WERI-Rb-1 (cell line): ENCODE results near the gene UCK1.

Experiments
- DNase-seq: peaks from one replicate; pipeline ENCODE4 v3.0.0-alpha.2; 2020
- H3K27ac ChIP-seq: fragments of 250-450 bp; sonication (Bioruptor Pico); 2 replicates; pipeline ENCODE4 v1.5.1; 2020; ENCODE audit warnings: mild to moderate bottlenecking, moderate library complexity
- H3K27me3 ChIP-seq: fragments of 250-450 bp; sonication (Bioruptor Pico); 2 replicates; pipeline ENCODE4 v1.5.1; 2021; ENCODE audit warnings: mild to moderate bottlenecking, low read depth, moderate library complexity; ENCODE audit not compliant: insufficient read depth, severe bottlenecking
- H3K36me3 ChIP-seq: fragments of 250-450 bp; sonication (Bioruptor Pico); 2 replicates; pipeline ENCODE4 v1.5.1; 2020; ENCODE audit warnings: mild to moderate bottlenecking, moderate library complexity
- H3K4me3 ChIP-seq: 2 replicates; pipeline ENCODE4 v1.5.1; 2011; ENCODE audit warnings: low read depth, mild to moderate bottlenecking, control low read depth, low read length
- H3K9me3 ChIP-seq: fragments of 250-450 bp; sonication (Bioruptor Pico); 2 replicates; pipeline ENCODE4 v1.5.1; 2021; ENCODE audit warnings: mild to moderate bottlenecking, moderate library complexity; ENCODE audit not compliant: severe bottlenecking
- CTCF ChIP-seq: IDR thresholded peaks from 2 replicates; pipeline ENCODE4 v1.5.1; 2011; ENCODE audit warnings: low read depth, mild to moderate bottlenecking, control low read depth, inconsistent platforms, low read length

The UCK1 gene

GRCh38 chr9:131565369-131565768 lies 34.3 kb upstream of the UCK1 start:
- Histone ChIP-seq H3K27ac (no peak overlapping the region), H3K27me3 (no peaks in the 10 kb centered on the region), H3K9me3 (peaks cover 4% of the 10 kb centered on the region), H3K36me3 (no peaks in the 10 kb centered on the region), H3K4me3 (no peak overlapping the region)
- no peak for TF ChIP-seq CTCF
- DNase-seq: no peak

GRCh38 chr9:131562032-131562959 lies 31.2 kb upstream of the UCK1 start:
- no peak overlapping the region for H3K4me3 ChIP-seq
- no peak overlapping the region for H3K27ac ChIP-seq
- no peaks in the 10 kb centered on the region for H3K27me3 ChIP-seq
- DNase-seq: no peak
- TF ChIP-seq CTCF: no peak
- H3K9me3 ChIP-seq: peaks cover 4% of the 10 kb centered on the region
- H3K36me3 ChIP-seq: no peaks in the 10 kb centered on the region

- DNase-seq: no peak
- H3K27me3 ChIP-seq: no peaks in the 10 kb centered on the region
- no peak for TF ChIP-seq CTCF
- no peak overlapping the region for H3K27ac ChIP-seq
- H3K36me3 ChIP-seq: no peaks in the 10 kb centered on the region
- H3K4me3 ChIP-seq: no peak overlapping the region
- peaks cover 4% of the 10 kb centered on the region for H3K9me3 ChIP-seq
Measured at GRCh38 chr9:131559421-131560000, 28.4 kb upstream of the UCK1 start.

- H3K4me3 ChIP-seq: no peak overlapping the region
- TF ChIP-seq CTCF: peak; percentile 28; the same call in 1 of the 2 replicates
- H3K27me3 ChIP-seq: no peaks in the 10 kb centered on the region
- H3K9me3 ChIP-seq: peaks cover 4% of the 10 kb centered on the region
- DNase-seq: no peak
- no peak overlapping the region for H3K27ac ChIP-seq
- no peaks in the 10 kb centered on the region for H3K36me3 ChIP-seq
Measured at GRCh38 chr9:131557855-131558548, 26.9 kb upstream of the UCK1 start.

GRCh38 chr9:131555841-131556673 lies 25.0 kb upstream of the UCK1 start:
- no peak for TF ChIP-seq CTCF
- Histone ChIP-seq H3K9me3 (peaks cover 4% of the 10 kb centered on the region), H3K27me3 (no peaks in the 10 kb centered on the region)

More at GRCh38 chr9:131555841-131556673, 25.0 kb upstream of the UCK1 start:
- Histone ChIP-seq H3K27ac (no peak overlapping the region), H3K4me3 (no peak overlapping the region), H3K36me3 (no peaks in the 10 kb centered on the region)
- no peak for DNase-seq
